Measurements from ENCODE around the gene FAM83F.
"Not testable (repeated sequence)": the region's sequence is repeated elsewhere in the genome, so short reads cannot be mapped to it uniquely, and the experiment has no call there.

FAM83F gene

GRCh38 chr22:39994566-39995392 lies at the start of gene FAM83F:
Gene FAM83F (plus strand): TSS chr22:39994954. CDS start chr22:39995043, 89 bp downstream.
- TF ChIP-seq CTCF (IDR thresholded peaks at IDR 0.05; ENCODE audit: insufficient read depth, missing control alignments) = no peak
- FAIRE-seq (no peak), DNase-seq (ENCODE audit: insufficient read length, low spot score) (no peak)

- FAIRE-seq (no peak), DNase-seq (ENCODE audit: insufficient read length, low spot score) (no peak)
- no peak for TF ChIP-seq CTCF (IDR thresholded peaks at IDR 0.05; ENCODE audit: insufficient read depth, missing control alignments)
These were observed 48.6 kb upstream of the FAM83F start for GRCh38 chr22:39946126-39946502.

GRCh38 chr22:39946503-39947219 lies 48.1 kb upstream of the FAM83F start:
- TF ChIP-seq CTCF (IDR thresholded peaks at IDR 0.05; ENCODE audit: insufficient read depth, missing control alignments) = no peak
- no peak for FAIRE-seq
- DNase-seq (ENCODE audit: insufficient read length, low spot score) = no peak

- FAIRE-seq = no peak
- no peak for DNase-seq (ENCODE audit: insufficient read length, low spot score)
- TF ChIP-seq CTCF (IDR thresholded peaks at IDR 0.05; ENCODE audit: insufficient read depth, missing control alignments) = no peak
These were observed 47.2 kb upstream of the FAM83F start for GRCh38 chr22:39947220-39948216.

- no peak for FAIRE-seq
- no peak for TF ChIP-seq CTCF (IDR thresholded peaks at IDR 0.05; ENCODE audit: insufficient read depth, missing control alignments)
- no peak for DNase-seq (ENCODE audit: insufficient read length, low spot score)
These were observed 44.6 kb upstream of the FAM83F start for GRCh38 chr22:39949964-39950737.

GRCh38 chr22:39951603-39952293 lies 43.0 kb upstream of the FAM83F start:
- not testable (repeated sequence) for DNase-seq (ENCODE audit: insufficient read length, low spot score); FAIRE-seq
